SK-N-SH (cell line): Measurements from ENCODE around the gene ERGIC1.

ENCODE experiments used
- CTCF ChIP-seq: fragments of 200-600 bp; sonication (generic); IDR thresholded peaks from 2 replicates; pipeline ENCODE4 v1.6.1; 2017; ENCODE audit warnings: antibody characterized with exemption, mild to moderate bottlenecking, moderate library complexity
- EP300 ChIP-seq, 2 experiments: IDR thresholded peaks; 2 replicates each; pipeline versions ENCODE4 v1.4.0 to v1.6.1; 2012; ENCODE audit warnings: borderline replicate concordance in 1 of 2, low read depth in 1 of 2, low read length in 1 of 2
- FOXJ3 ChIP-seq: sonication (generic); formaldehyde crosslinking; IDR thresholded peaks from 2 replicates; pipeline ENCODE4 v1.5.1; 2020; ENCODE audit warnings: mild to moderate bottlenecking, missing genetic modification reagents
- JUND ChIP-seq: IDR thresholded peaks from 2 replicates; pipeline ENCODE4 v1.4.0; 2012
- SIN3A ChIP-seq: IDR thresholded peaks from 2 replicates; pipeline ENCODE4 v1.6.1; 2012; ENCODE audit warnings: low read depth, mild to moderate bottlenecking, low read length, moderate library complexity, borderline replicate concordance
- SMC3 ChIP-seq: IDR thresholded peaks from 2 replicates; pipeline ENCODE4 v1.6.1; 2012; ENCODE audit warnings: low read depth, low read length, improper control_type of control experiment
- TAF1 ChIP-seq: IDR thresholded peaks from 2 replicates; pipeline ENCODE4 v1.6.1; 2012; ENCODE audit warnings: low read depth, mild to moderate bottlenecking, low read length, moderate library complexity, borderline replicate concordance
- YY1 ChIP-seq: IDR thresholded peaks from 2 replicates; pipeline ENCODE4 v1.4.0; 2012; ENCODE audit warnings: low read depth, mild to moderate bottlenecking
- TF ChIP-seq, protein P1 (sequence below): IDR thresholded peaks from 2 replicates; pipeline ENCODE4 v1.6.1; 2012; ENCODE audit warnings: mild to moderate bottlenecking, low read depth, low read length, moderate library complexity
- TF ChIP-seq, protein P2 (sequence below): IDR thresholded peaks from 2 replicates; pipeline ENCODE4 v1.4.0; 2012; ENCODE audit warnings: low read depth

DNA sequence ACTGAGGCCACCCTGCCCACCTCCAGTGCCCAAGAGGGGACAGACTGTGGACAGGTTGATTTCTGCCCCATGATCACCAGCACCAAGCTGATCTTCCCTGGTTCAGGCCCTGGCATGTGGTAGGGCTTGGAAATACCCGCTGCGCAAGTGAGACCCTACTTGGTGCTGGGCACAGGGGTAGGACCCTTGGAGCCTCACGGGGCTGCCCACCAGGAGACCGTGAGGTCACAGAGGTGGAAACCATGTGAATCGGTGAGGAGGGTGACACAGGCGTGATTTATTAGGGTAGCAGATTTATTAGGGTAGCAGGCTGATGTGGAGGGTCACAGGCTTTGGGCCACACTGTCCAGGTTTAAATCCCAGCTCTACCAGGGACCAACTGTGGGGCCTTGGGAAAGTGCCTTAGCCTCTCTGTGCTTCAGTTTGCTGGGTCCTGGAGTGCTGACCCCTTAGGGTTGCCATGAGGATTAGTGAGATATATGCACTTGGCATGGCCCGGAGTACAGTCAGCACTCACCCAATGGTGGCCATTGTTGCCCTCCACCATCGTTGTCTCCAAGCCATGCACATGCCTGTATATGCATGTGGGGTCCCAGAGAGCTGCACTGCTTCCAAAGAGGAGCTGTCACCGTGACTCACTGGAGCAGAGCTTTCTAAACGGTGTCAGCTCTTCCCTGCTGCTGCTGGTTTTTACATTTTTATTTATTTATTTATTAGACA lies 42.2 kb upstream of the ERGIC1 start:
- no peak for TF ChIP-seq FOXJ3 (CRISPR knock-in tag)
- TF ChIP-seq CTCF: no peak
- no peak for TF ChIP-seq YY1
- TF ChIP-seq EP300 (IDR thresholded peaks at IDR 0.05; ENCODE audit: borderline replicate concordance in 1 of 2, low read depth in 1 of 2, low read length in 1 of 2): no peak
- no peak for TF ChIP-seq TAF1
- no peak for TF ChIP-seq SIN3A
- no peak for TF ChIP-seq JUND
- TF ChIP-seq SMC3: no peak
- TF ChIP-seq, protein P1, sequence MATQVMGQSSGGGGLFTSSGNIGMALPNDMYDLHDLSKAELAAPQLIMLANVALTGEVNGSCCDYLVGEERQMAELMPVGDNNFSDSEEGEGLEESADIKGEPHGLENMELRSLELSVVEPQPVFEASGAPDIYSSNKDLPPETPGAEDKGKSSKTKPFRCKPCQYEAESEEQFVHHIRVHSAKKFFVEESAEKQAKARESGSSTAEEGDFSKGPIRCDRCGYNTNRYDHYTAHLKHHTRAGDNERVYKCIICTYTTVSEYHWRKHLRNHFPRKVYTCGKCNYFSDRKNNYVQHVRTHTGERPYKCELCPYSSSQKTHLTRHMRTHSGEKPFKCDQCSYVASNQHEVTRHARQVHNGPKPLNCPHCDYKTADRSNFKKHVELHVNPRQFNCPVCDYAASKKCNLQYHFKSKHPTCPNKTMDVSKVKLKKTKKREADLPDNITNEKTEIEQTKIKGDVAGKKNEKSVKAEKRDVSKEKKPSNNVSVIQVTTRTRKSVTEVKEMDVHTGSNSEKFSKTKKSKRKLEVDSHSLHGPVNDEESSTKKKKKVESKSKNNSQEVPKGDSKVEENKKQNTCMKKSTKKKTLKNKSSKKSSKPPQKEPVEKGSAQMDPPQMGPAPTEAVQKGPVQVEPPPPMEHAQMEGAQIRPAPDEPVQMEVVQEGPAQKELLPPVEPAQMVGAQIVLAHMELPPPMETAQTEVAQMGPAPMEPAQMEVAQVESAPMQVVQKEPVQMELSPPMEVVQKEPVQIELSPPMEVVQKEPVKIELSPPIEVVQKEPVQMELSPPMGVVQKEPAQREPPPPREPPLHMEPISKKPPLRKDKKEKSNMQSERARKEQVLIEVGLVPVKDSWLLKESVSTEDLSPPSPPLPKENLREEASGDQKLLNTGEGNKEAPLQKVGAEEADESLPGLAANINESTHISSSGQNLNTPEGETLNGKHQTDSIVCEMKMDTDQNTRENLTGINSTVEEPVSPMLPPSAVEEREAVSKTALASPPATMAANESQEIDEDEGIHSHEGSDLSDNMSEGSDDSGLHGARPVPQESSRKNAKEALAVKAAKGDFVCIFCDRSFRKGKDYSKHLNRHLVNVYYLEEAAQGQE: no peak
- TF ChIP-seq, protein P2, sequence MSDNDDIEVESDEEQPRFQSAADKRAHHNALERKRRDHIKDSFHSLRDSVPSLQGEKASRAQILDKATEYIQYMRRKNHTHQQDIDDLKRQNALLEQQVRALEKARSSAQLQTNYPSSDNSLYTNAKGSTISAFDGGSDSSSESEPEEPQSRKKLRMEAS: no peak
